Progenitor cell of endocrine pancreas (in vitro differentiated cells): ENCODE data around the gene SGCD. TPM values are rescaled to one million over a fixed set of nuclear protein-coding genes. Genes with fewer than 3 reads are reported as not detected.

ENCODE experiments used
- DNase-seq: peaks from one replicate; pipeline ENCODE4 v3.0.0; 2021; ENCODE audit warnings: low spot score; ENCODE audit not compliant: unreplicated experiment
- H3K27ac Mint-ChIP-seq: 2 replicates; pipeline ENCODE4 v1.8.0; 2021; ENCODE audit warnings: mild to moderate bottlenecking, moderate library complexity, mixed read lengths
- H3K27me3 Mint-ChIP-seq: 2 replicates; pipeline ENCODE4 v1.8.0; 2021; ENCODE audit warnings: mixed read lengths
- H3K36me3 Mint-ChIP-seq: 2 replicates; pipeline ENCODE4 v1.8.0; 2022; ENCODE audit warnings: mixed read lengths; ENCODE audit not compliant: insufficient read depth
- H3K4me1 Mint-ChIP-seq: 2 replicates; pipeline ENCODE4 v1.8.0; 2021; ENCODE audit warnings: low read depth, mixed read lengths
- H3K4me3 Mint-ChIP-seq: 2 replicates; pipeline ENCODE4 v1.8.0; 2021; ENCODE audit warnings: low read depth, mild to moderate bottlenecking, moderate library complexity, mixed read lengths
- H3K9me3 Mint-ChIP-seq: 2 replicates; pipeline ENCODE4 v1.8.0; 2021; ENCODE audit warnings: low read depth, mixed read lengths
- CTCF ChIP-seq: fragments of 200-600 bp; sonication (generic); IDR thresholded peaks from one replicate; pipeline ENCODE4 v1.5.0; 2021; ENCODE audit warnings: antibody characterized with exemption, mild to moderate bottlenecking; ENCODE audit not compliant: unreplicated experiment
- total RNA-seq: library from RNA; stranded (reverse); gene quantifications from 2 replicates; pipeline ENCODE4 v1.2.1, GENCODE V29; 2021

Gene SGCD
- total RNA-seq, 1 donor from 2014 or later: 5.9 TPM

GRCh38 chr5:156522651-156523529 is 195.9 kb downstream of the SGCD start:
- no peak for DNase-seq
- no peak overlapping the region for H3K4me3 Mint-ChIP-seq
- H3K27me3 Mint-ChIP-seq: no peaks in the 10 kb centered on the region
- H3K27ac Mint-ChIP-seq: no peak overlapping the region
- no peak for TF ChIP-seq CTCF
- H3K36me3 Mint-ChIP-seq: peaks cover 5% of the 10 kb centered on the region
- H3K9me3 Mint-ChIP-seq: peaks cover 25% of the 10 kb centered on the region
- H3K4me1 Mint-ChIP-seq: no peaks in the 10 kb centered on the region

GRCh38 chr5:156523607-156524006 is 196.6 kb downstream of the SGCD start:
- no peaks in the 10 kb centered on the region for H3K27me3 Mint-ChIP-seq
- peaks cover 2% of the 10 kb centered on the region for H3K36me3 Mint-ChIP-seq
- no peak for TF ChIP-seq CTCF
- no peak overlapping the region for H3K4me3 Mint-ChIP-seq
- DNase-seq: no peak
- no peaks in the 10 kb centered on the region for H3K4me1 Mint-ChIP-seq
- no peak overlapping the region for H3K27ac Mint-ChIP-seq
- H3K9me3 Mint-ChIP-seq: peaks cover 18% of the 10 kb centered on the region

- no peaks in the 10 kb centered on the region for H3K27me3 Mint-ChIP-seq
- no peak for DNase-seq
- H3K27ac Mint-ChIP-seq: no peak overlapping the region
- H3K4me1 Mint-ChIP-seq: no peaks in the 10 kb centered on the region
- no peak for TF ChIP-seq CTCF
- no peak overlapping the region for H3K4me3 Mint-ChIP-seq
- H3K36me3 Mint-ChIP-seq: no peaks in the 10 kb centered on the region
- peaks cover 3% of the 10 kb centered on the region for H3K9me3 Mint-ChIP-seq
These were observed 199.3 kb downstream of the SGCD start for GRCh38 chr5:156526081-156526925.

DNA sequence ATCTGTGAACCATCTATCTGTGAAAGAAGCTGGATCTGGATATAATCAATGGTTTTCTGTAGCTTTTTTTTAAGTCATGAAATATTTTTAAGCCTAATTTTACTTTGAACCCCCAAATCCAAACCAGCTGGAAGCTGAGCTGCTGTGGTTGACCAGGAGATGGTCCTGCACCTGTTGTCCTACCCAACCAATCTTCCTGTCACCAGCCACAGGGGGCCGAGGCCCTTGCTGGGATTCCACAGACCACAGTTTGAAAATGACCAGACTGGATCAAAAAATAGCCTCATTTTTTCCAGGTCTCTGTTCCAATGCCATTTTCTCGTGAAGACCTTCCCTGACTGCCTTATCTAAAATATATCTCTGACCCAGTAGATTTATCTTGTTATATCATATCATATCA is 200.6 kb downstream of the SGCD start:
- no peak for DNase-seq
- Mint-ChIP-seq H3K36me3 (no peaks in the 10 kb centered on the region), H3K4me3 (no peak overlapping the region), H3K4me1 (no peaks in the 10 kb centered on the region), H3K27me3 (no peaks in the 10 kb centered on the region), H3K27ac (no peak overlapping the region), H3K9me3 (peaks cover 3% of the 10 kb centered on the region)
- TF ChIP-seq CTCF: no peak

DNA sequence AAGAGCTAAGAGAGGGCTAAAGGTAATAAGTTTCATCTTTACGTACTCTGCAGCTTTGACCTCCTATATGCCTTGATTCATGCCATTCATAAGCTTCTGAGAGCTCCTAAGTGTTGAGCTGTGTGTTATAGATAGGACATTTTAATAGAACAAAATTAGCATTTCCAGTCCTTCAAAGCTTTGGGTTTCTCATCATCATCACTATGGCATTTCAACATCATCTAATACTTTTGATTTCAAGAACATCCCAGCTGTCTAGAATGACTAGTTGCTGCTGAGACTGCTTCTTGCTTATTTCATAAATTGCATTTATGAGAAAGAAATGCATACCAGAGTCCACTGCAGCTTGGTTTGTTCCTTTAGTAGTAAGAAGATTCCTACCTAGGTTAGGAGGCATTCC is 201.7 kb downstream of the SGCD start:
- no peak for DNase-seq
- H3K36me3 Mint-ChIP-seq: no peaks in the 10 kb centered on the region
- no peak overlapping the region for H3K4me3 Mint-ChIP-seq
- no peaks in the 10 kb centered on the region for H3K4me1 Mint-ChIP-seq
- H3K9me3 Mint-ChIP-seq: peaks cover 3% of the 10 kb centered on the region
- no peaks in the 10 kb centered on the region for H3K27me3 Mint-ChIP-seq
- no peak for TF ChIP-seq CTCF
- no peak overlapping the region for H3K27ac Mint-ChIP-seq
